Measurements from ENCODE around the gene NAT10.

NAT10 gene

GRCh38 chr11:34072041-34072440 lies 33.4 kb upstream of the NAT10 start:
- no peaks in the 10 kb centered on the region for H3K27me3 ChIP-seq (ENCODE audit: insufficient read depth, poor library complexity, severe bottlenecking)
- no peak overlapping the region for H3K4me3 ChIP-seq (replicated peaks; ENCODE audit: insufficient read depth, low read length)
- no peak overlapping the region for H3K27ac ChIP-seq (replicated peaks)
- TF ChIP-seq CTCF (IDR thresholded peaks at IDR 0.05; ENCODE audit: insufficient read depth, low read length) = no peak
- TF ChIP-seq SPI1 (IDR thresholded peaks at IDR 0.05; ENCODE audit: borderline replicate concordance, low read depth) = no peak
- TF ChIP-seq POLR2AphosphoS5 (IDR thresholded peaks at IDR 0.05; ENCODE audit: low read depth) = no peak
- no peak for TF ChIP-seq REST (IDR thresholded peaks at IDR 0.05; ENCODE audit: insufficient replicate concordance, low read depth)
- no peak for TF ChIP-seq GABPA (IDR thresholded peaks at IDR 0.05; ENCODE audit: low read depth)
- DNase-seq (ENCODE audit: low read depth in 1 of 2, low spot score in 1 of 2) = no peak

GRCh38 chr11:34072832-34073231 lies 32.6 kb upstream of the NAT10 start:
- no peak overlapping the region for H3K27ac ChIP-seq (replicated peaks)
- H3K27me3 ChIP-seq (ENCODE audit: insufficient read depth, poor library complexity, severe bottlenecking) = no peaks in the 10 kb centered on the region
- no peak overlapping the region for H3K4me3 ChIP-seq (replicated peaks; ENCODE audit: insufficient read depth, low read length)
- no peak for DNase-seq (ENCODE audit: low read depth in 1 of 2, low spot score in 1 of 2)
- TF ChIP-seq POLR2AphosphoS5 (IDR thresholded peaks at IDR 0.05; ENCODE audit: low read depth) = no peak
- no peak for TF ChIP-seq CTCF (IDR thresholded peaks at IDR 0.05; ENCODE audit: insufficient read depth, low read length)
- no peak for TF ChIP-seq REST (IDR thresholded peaks at IDR 0.05; ENCODE audit: insufficient replicate concordance, low read depth)
- no peak for TF ChIP-seq GABPA (IDR thresholded peaks at IDR 0.05; ENCODE audit: low read depth)
- TF ChIP-seq SPI1 (IDR thresholded peaks at IDR 0.05; ENCODE audit: borderline replicate concordance, low read depth) = no peak

GRCh38 chr11:34074391-34074790 lies 31.0 kb upstream of the NAT10 start:
- TF ChIP-seq CTCF (IDR thresholded peaks at IDR 0.05; ENCODE audit: insufficient read depth, low read length) (no peak), POLR2AphosphoS5 (IDR thresholded peaks at IDR 0.05; ENCODE audit: low read depth) (no peak), REST (IDR thresholded peaks at IDR 0.05; ENCODE audit: insufficient replicate concordance, low read depth) (no peak), SPI1 (IDR thresholded peaks at IDR 0.05; ENCODE audit: borderline replicate concordance, low read depth) (no peak), GABPA (IDR thresholded peaks at IDR 0.05; ENCODE audit: low read depth) (no peak)

More at GRCh38 chr11:34074391-34074790, 31.0 kb upstream of the NAT10 start:
- Histone ChIP-seq H3K4me3 (replicated peaks; ENCODE audit: insufficient read depth, low read length) (no peak overlapping the region), H3K27me3 (ENCODE audit: insufficient read depth, poor library complexity, severe bottlenecking) (no peaks in the 10 kb centered on the region), H3K27ac (replicated peaks) (no peak overlapping the region)
- no peak for DNase-seq (ENCODE audit: low read depth in 1 of 2, low spot score in 1 of 2)

Data from HL-60 (cell line).